Activated naive CD4-positive, alpha-beta T cell treated with anti-CD3 and anti-CD28 coated beads, Interleukin-2, amount 10 ng/mL, durations not matched to agents 5 hours and 36 hours (primary cell): ENCODE results near the gene TMPRSS7. TPM values are rescaled to one million over a fixed set of nuclear protein-coding genes. Genes with fewer than 3 reads are reported as not detected.

Experiments used
- microRNA-seq: library from miRNA; unstranded; fragments of <30 nt; microRNA quantifications from one replicate; pipeline ENCODE4 v1.2.0, GENCODE V29; 2022; ENCODE audit warnings: borderline microRNAs expressed, borderline replicate concordance
- total RNA-seq, 2 experiments: library from RNA; stranded (reverse); gene quantifications; one replicate each; pipeline ENCODE4 v1.2.3, GENCODE V29; 2021

Gene TMPRSS7
- not detected for total RNA-seq

DNA sequence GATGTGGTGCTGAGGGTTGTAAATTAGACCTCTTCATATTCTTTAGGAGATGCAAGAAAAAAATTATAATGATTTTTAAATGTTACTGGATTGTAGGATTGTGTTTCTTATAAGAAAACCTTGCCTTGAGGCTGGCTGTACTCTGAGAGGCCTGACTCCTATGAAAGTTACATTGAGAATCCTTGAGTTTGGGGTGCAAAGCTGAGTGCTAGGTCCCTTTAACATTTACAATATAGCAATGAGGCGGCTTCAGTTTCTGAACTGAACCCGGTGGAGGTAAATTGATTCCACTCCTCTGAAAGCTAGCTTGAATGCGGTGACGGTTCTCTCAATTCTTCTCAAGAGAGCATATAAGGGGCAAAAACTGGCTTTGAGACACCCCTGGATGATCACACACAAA lies at the start of gene TMPRSS7:
Gene TMPRSS7, plus strand, starts transcription at position 301 of the 400 bp plus-strand sequence. CDS start 110 bp downstream, outside the sequence.

DNA sequence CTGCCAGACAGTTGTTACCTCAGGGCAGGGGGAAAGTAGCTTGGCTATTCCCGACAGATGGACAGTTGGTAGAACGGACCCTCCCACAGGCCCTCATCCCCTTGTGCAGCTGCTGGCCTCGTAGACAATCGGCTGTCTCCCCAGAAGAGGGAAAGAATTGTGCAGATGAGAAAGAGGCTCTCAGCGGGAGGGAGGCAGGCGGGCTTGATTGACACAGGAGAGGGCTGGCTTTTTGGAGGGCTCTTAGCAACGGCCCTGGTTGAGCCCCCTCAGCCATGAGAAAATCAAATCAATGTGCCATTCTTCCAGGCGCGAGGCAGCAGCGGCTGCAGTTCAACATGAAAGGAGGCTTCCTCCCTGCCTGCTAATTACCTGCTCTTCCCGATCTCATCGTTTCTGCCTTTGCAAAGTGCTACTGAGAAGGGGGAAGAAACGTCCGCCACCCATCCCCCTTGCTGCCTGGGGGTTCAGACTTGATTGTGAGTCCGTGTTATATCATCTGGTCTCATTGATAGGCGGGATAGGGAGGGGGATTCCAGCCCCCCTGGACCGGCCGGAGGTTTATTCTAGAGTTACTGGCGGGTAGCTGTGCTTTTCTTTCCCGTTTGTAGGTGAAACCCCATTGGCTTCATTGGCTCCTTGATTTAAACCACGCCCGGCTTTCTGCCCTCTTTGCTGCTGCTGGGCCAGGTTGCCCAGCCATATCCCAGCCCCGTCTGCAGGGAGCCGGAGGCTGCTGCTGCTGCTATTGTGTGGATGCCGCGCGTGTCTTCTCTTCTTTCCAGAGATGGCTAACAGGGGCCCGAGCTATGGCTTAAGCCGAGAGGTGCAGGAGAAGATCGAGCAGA lies 35.7 kb upstream of the TMPRSS7 start, which contains the start of gene TAGLN3:
Gene TAGLN3, plus strand, starts transcription at position 287 of the 848 bp plus-strand sequence. Its CDS starts 501 bp downstream, at position 788.

DNA sequence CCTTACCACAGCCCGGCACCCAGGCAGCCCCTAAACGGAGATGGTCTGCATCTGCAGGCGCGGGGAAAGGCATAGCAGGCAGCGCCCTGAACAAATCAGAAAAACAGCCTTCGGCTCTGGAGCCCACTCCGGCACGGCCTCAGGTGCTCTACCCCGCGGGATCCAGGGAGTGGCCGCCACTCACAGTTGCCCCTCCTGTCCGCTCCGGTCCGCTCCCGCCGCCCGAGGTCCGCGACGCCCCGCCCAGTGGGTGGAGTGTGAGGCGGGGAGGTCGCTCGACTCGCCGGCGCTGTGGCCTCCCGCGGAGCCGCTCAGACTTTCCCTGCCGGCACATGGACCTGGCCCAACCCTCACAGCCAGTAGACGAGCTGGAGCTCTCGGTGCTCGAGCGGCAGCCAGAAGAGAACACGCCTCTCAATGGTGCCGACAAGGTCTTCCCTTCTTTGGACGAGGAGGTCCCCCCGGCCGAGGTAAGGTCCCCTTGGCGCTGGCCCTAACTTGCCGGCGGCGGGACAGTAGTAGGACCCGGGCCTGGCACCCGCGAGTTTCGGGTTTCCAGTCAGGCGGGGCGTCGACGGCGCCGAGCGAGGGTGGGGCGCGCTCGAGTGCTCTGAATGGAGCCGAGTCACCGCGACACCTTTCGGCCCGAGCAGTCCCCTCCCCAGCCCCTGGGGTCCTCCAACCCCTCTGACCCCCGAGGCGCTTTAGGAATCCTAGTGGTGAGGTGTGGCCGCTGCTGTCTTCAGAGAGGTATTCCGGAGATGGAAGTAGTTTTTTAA lies 51.7 kb downstream of the TMPRSS7 start, which contains the start of gene C3orf52:
Gene C3orf52, plus strand, starts transcription at position 314 of the 779 bp plus-strand sequence. Its CDS starts 19 bp downstream, at position 333.

Small RNA genes lying within 50 kb of the gene (microRNA-seq; reads per million reads assigned to microRNA genes)
- gene MIR567 = not detected

Other genes with a start within 250 kb of the TMPRSS7 start
- gene PHLDB2, start 175.5 kb upstream of the TMPRSS7 start, total RNA-seq = 1 to 10 TPM; 4.0 to 4.6 TPM
- 10 to 100 TPM; 26.5 to 31.4 TPM for gene ABHD10, start 55.7 kb upstream of the TMPRSS7 start, total RNA-seq
- not detected for gene TAGLN3, start 35.8 kb upstream of the TMPRSS7 start, total RNA-seq
- gene C3orf52, start 51.7 kb downstream of the TMPRSS7 start, total RNA-seq = 1 to 10 TPM; 2.7 to 2.9 TPM
- 10 to 100 TPM; 24.5 to 27.3 TPM for gene GCSAM, start 98.5 kb downstream of the TMPRSS7 start, total RNA-seq